Lower lobe of right lung (tissue), 2 donors: ENCODE results near the gene TRIM36. TPM values are rescaled to one million over a fixed set of nuclear protein-coding genes. Genes with fewer than 3 reads are reported as not detected.

Experiments
- ATAC-seq, 2 donors: fragments of 200-7000 bp; cut with Tn5 transposase; one replicate each; pipeline ENCODE4 v1.9.1; 2020 to 2022; ENCODE audit warnings: mild to moderate bottlenecking in 2 of 2, moderate library complexity in 2 of 2
- DNase-seq: peaks from one replicate; pipeline ENCODE4 v3.0.0-alpha.2; 2020
- H3K27ac ChIP-seq: fragments of 200-600 bp; one replicate; pipeline ENCODE4 v1.8.0; 2022
- H3K27me3 ChIP-seq: fragments of 200-600 bp; one replicate; pipeline ENCODE4 v1.8.0; 2022; ENCODE audit warnings: low read depth
- H3K36me3 ChIP-seq: fragments of 200-600 bp; one replicate; pipeline ENCODE4 v1.8.0; 2022; ENCODE audit warnings: mild to moderate bottlenecking
- H3K4me1 ChIP-seq: fragments of 200-600 bp; one replicate; pipeline ENCODE4 v1.8.0; 2022
- H3K4me3 ChIP-seq: fragments of 200-600 bp; one replicate; pipeline ENCODE4 v1.8.0; 2022; ENCODE audit warnings: mild to moderate bottlenecking
- H3K9me3 ChIP-seq: fragments of 200-600 bp; one replicate; pipeline ENCODE4 v1.8.0; 2022
- CTCF ChIP-seq: fragments of 200-600 bp; IDR thresholded peaks from one replicate; pipeline ENCODE4 v1.8.0; 2022; ENCODE audit warnings: antibody characterized with exemption, mild to moderate bottlenecking
- intact Hi-C: fragments of 100-400 bp; cut with DNase I; formaldehyde crosslinking; loops from one replicate; pipeline ENCODE4 v1.11.0; 2022
- total RNA-seq: library from RNA; stranded (reverse); fragmentation: NEBNext Ultra II Directional; extraction: Animal tissue kit (Norgen Biotek cat#: 25700); gene quantifications from one replicate; pipeline ENCODE4 v1.2.1, GENCODE V29; 2021
- donor health status: DM: no; HTN: yes; CAD: no; lungs with severe emphysema.

Gene TRIM36
- total RNA-seq, 1 donor from 2014 or later = 5.5 TPM

- no peaks in the 10 kb centered on the region for H3K9me3 ChIP-seq
- H3K4me1 ChIP-seq = no peaks in the 10 kb centered on the region
- no peaks in the 10 kb centered on the region for H3K36me3 ChIP-seq
- ATAC-seq (peak in 1 of 2 donors; percentile 25), DNase-seq (no peak)
- intact Hi-C loops = loop anchor here (5.0 kb wide), 1 partner anchor 150 kb away; no protein-coding TSS in a partner anchor
- H3K27me3 ChIP-seq = no peaks in the 10 kb centered on the region
- no peak overlapping the region for H3K4me3 ChIP-seq
- no peak for TF ChIP-seq CTCF
- no peak overlapping the region for H3K27ac ChIP-seq
Observed at GRCh38 chr5:115097236-115097635, 72.5 kb downstream of the TRIM36 start.

- Histone ChIP-seq H3K36me3 (no peaks in the 10 kb centered on the region), H3K9me3 (no peaks in the 10 kb centered on the region), H3K4me3 (no peak overlapping the region), H3K4me1 (no peaks in the 10 kb centered on the region), H3K27ac (no peak overlapping the region), H3K27me3 (no peaks in the 10 kb centered on the region)
- DNase-seq (no peak), ATAC-seq (no peak)
- no peak for TF ChIP-seq CTCF
- intact Hi-C loops = loop anchor here (5.0 kb wide), 1 partner anchor 151 kb away; no protein-coding TSS in a partner anchor
Observed at GRCh38 chr5:115096034-115096769, 73.5 kb downstream of the TRIM36 start.

- Histone ChIP-seq H3K9me3 (no peaks in the 10 kb centered on the region), H3K27ac (no peak overlapping the region), H3K4me3 (no peak overlapping the region), H3K27me3 (no peaks in the 10 kb centered on the region), H3K36me3 (no peaks in the 10 kb centered on the region), H3K4me1 (no peaks in the 10 kb centered on the region)
- intact Hi-C loops = no loop called here
- DNase-seq (no peak), ATAC-seq (no peak)
- no peak for TF ChIP-seq CTCF
Observed at GRCh38 chr5:115087951-115088350, 81.8 kb downstream of the TRIM36 start.

GRCh38 chr5:115086473-115086872, 83.2 kb downstream of the TRIM36 start:
- H3K27ac ChIP-seq = no peak overlapping the region
- DNase-seq (no peak), ATAC-seq (no peak)
- no peaks in the 10 kb centered on the region for H3K9me3 ChIP-seq
- no peaks in the 10 kb centered on the region for H3K27me3 ChIP-seq
- H3K4me1 ChIP-seq = no peaks in the 10 kb centered on the region
- TF ChIP-seq CTCF = no peak
- intact Hi-C loops = no loop called here
- no peak overlapping the region for H3K4me3 ChIP-seq
- H3K36me3 ChIP-seq = no peaks in the 10 kb centered on the region

- ATAC-seq (no peak), DNase-seq (no peak)
- intact Hi-C loops = no loop called here
- H3K27me3 ChIP-seq = no peaks in the 10 kb centered on the region
- no peak for TF ChIP-seq CTCF
- no peaks in the 10 kb centered on the region for H3K4me1 ChIP-seq
- no peak overlapping the region for H3K27ac ChIP-seq
- H3K36me3 ChIP-seq = no peaks in the 10 kb centered on the region
- no peak overlapping the region for H3K4me3 ChIP-seq
- no peaks in the 10 kb centered on the region for H3K9me3 ChIP-seq
Observed at GRCh38 chr5:115084246-115084793, 85.4 kb downstream of the TRIM36 start.
